Measurements from ENCODE around the gene ADGRG3. TPM values are rescaled to one million over a fixed set of nuclear protein-coding genes. Genes with fewer than 3 reads are reported as not detected.
A peak's percentile ranks its signal among the peaks of the same experiment; 100 is the strongest.

The ADGRG3 gene
- polyA plus RNA-seq, 3 donors, result 0.41 to 1.0 TPM; not detected in 1

DNA sequence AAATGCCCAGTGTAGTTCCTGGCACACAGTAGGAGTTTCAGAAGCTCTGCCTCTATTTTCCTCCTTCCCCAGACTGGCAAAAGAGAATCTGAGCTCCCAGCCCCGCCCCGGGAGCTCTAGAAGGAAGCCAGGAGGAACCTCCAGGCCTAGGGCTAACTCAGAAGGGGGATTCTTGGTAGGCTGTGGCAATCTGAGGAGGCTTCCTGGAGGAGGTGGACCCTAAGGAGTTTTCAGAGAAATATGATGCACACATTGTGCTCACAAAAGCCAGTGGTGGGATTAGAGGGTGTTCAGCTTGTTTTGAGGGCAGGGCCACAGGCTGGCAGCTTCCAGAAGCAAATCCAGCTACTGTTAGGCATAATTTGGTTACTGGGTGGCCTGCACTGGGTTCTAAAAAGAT is 29.7 kb upstream of the ADGRG3 start:
- no peak overlapping the region for H3K9ac ChIP-seq (ENCODE audit: insufficient read depth, low read length, poor library complexity, severe bottlenecking)
- no peaks in the 10 kb centered on the region for H3K9me3 ChIP-seq (replicated peaks in 1 of 2; ENCODE audit: control insufficient read depth in 1 of 2, insufficient read depth in 1 of 2, low read length in 2 of 2)
- no peak for DNase-seq
- intact Hi-C loops (cut with micrococcal nuclease), result no loop called here
- Mint-ChIP-seq H3K4me1 (peaks cover 13% of the 10 kb centered on the region), H3K27ac (no peak overlapping the region), H3K4me3 (peak overlapping the region in 1 of 2 donors; percentile 21), H3K9me3 (peaks cover 0 to 3% (median 0%) of the 10 kb centered on the region in 7 donors), H3K36me3 (no peaks in the 10 kb centered on the region), H3K27me3 (ENCODE audit: low read depth in 3 of 3) (peaks cover 39 to 73% (median 46%) of the 10 kb centered on the region in 3 donors)
- peaks cover 0 to 61% of the 10 kb centered on the region in 2 donors for H3K27me3 ChIP-seq (ENCODE audit: control insufficient read depth in 2 of 2, insufficient read depth in 2 of 2, low read length in 2 of 2)
- no peak overlapping the region for H3K4me3 ChIP-seq (replicated peaks in 1 of 3; ENCODE audit: low read depth in 2 of 3, low read length in 3 of 3)
- no peak overlapping the region for H2AFZ ChIP-seq (ENCODE audit: insufficient read depth, low read depth, low read length, poor library complexity, severe bottlenecking)
- no peaks in the 10 kb centered on the region for H3K79me2 ChIP-seq (ENCODE audit: insufficient read depth, low read length)
- TF ChIP-seq CTCF (IDR thresholded peaks at IDR 0.05), result no peak
- H3K4me2 ChIP-seq (replicated peaks; ENCODE audit: extremely low read depth, low read length, poor library complexity, severe bottlenecking), result no peak overlapping the region
- no peaks in the 10 kb centered on the region for H3K36me3 ChIP-seq (replicated peaks in 1 of 2; ENCODE audit: control insufficient read depth in 1 of 2, insufficient read depth in 2 of 2, low read length in 2 of 2)
- H3K27ac ChIP-seq (ENCODE audit: low read depth in 1 of 2, low read length in 2 of 2), result no peak overlapping the region
- WGBS (ENCODE audit: insufficient coverage), result no CpG with 5 or more reads among the region's 2 CpGs
- peaks cover 3 to 6% of the 10 kb centered on the region in 2 donors for H3K4me1 ChIP-seq (ENCODE audit: control insufficient read depth in 1 of 2, insufficient read depth in 2 of 2, low read length in 2 of 2)
- no peaks in the 10 kb centered on the region for H4K20me1 ChIP-seq (ENCODE audit: insufficient read depth, low read length)

GRCh38 chr16:57639172-57639887 is 28.8 kb upstream of the ADGRG3 start:
- Histone ChIP-seq H4K20me1 (ENCODE audit: insufficient read depth, low read length) (no peaks in the 10 kb centered on the region), H3K36me3 (replicated peaks in 1 of 2; ENCODE audit: control insufficient read depth in 1 of 2, insufficient read depth in 2 of 2, low read length in 2 of 2) (no peaks in the 10 kb centered on the region), H3K9me3 (replicated peaks in 1 of 2; ENCODE audit: control insufficient read depth in 1 of 2, insufficient read depth in 1 of 2, low read length in 2 of 2) (no peaks in the 10 kb centered on the region), H3K79me2 (ENCODE audit: insufficient read depth, low read length) (no peaks in the 10 kb centered on the region), H2AFZ (ENCODE audit: insufficient read depth, low read depth, low read length, poor library complexity, severe bottlenecking) (no peak overlapping the region), H3K4me1 (ENCODE audit: control insufficient read depth in 1 of 2, insufficient read depth in 2 of 2, low read length in 2 of 2) (peaks cover 3 to 6% of the 10 kb centered on the region in 2 donors), H3K4me3 (replicated peaks in 1 of 3; ENCODE audit: low read depth in 2 of 3, low read length in 3 of 3) (no peak overlapping the region), H3K27me3 (ENCODE audit: control insufficient read depth in 2 of 2, insufficient read depth in 2 of 2, low read length in 2 of 2) (peaks cover 0 to 69% of the 10 kb centered on the region in 2 donors), H3K27ac (ENCODE audit: low read depth in 1 of 2, low read length in 2 of 2) (no peak overlapping the region), H3K9ac (ENCODE audit: insufficient read depth, low read length, poor library complexity, severe bottlenecking) (no peak overlapping the region), H3K4me2 (replicated peaks; ENCODE audit: extremely low read depth, low read length, poor library complexity, severe bottlenecking) (no peak overlapping the region)
- no peaks in the 10 kb centered on the region for H3K36me3 Mint-ChIP-seq
- no peak for TF ChIP-seq CTCF (IDR thresholded peaks at IDR 0.05)
- peaks cover 13% of the 10 kb centered on the region for H3K4me1 Mint-ChIP-seq
- H3K4me3 Mint-ChIP-seq, result peak overlapping the region in 1 of 2 donors; percentile 26
- H3K9me3 Mint-ChIP-seq, result peaks cover 0 to 3% (median 0%) of the 10 kb centered on the region in 7 donors
- peaks cover 39 to 75% (median 44%) of the 10 kb centered on the region in 3 donors for H3K27me3 Mint-ChIP-seq (ENCODE audit: low read depth in 3 of 3)
- peak overlapping the region in 1 of 7 donors; percentile 60 for H3K27ac Mint-ChIP-seq
- no peak for DNase-seq
- intact Hi-C loops (cut with micrococcal nuclease), result no loop called here
- WGBS (ENCODE audit: insufficient coverage), result 49% methylated on average over 18 of the region's 23 CpGs

Measured in CD14-positive monocyte (primary cell).